Ramos (cell line): ENCODE results near the gene ARMC5.
"Not testable (repeated sequence)": the region's sequence is repeated elsewhere in the genome, so short reads cannot be mapped to it uniquely, and the experiment has no call there.

Experiments
- in situ Hi-C: fragments of 300-500 bp; cut with MboI; formaldehyde crosslinking; loops from one replicate; pipeline ENCODE4 v1.14.3; 2022; ENCODE audit warnings: low sequenced_read_pairs; ENCODE audit not compliant: unreplicated experiment

Gene ARMC5

GRCh38 chr16:31458844-31459686, at the start of gene ARMC5:
TSS of gene ARMC5 (plus strand) at chr16:31459501. CDS start at chr16:31459525, 24 bp downstream.
- in situ Hi-C loops = loop anchor here (10.0 kb wide), 1 partner anchor 416 kb away; the partner anchor contains the start of gene ZNF267

- in situ Hi-C loops = no loop called here
Measured at GRCh38 chr16:31410082-31410481, 49.2 kb upstream of the ARMC5 start.

- in situ Hi-C loops = no loop called here
Measured at GRCh38 chr16:31411024-31411844, 48.1 kb upstream of the ARMC5 start.

GRCh38 chr16:31412750-31413149, 46.6 kb upstream of the ARMC5 start:
- in situ Hi-C loops = no loop called here

GRCh38 chr16:31413381-31413780, 45.9 kb upstream of the ARMC5 start:
- in situ Hi-C loops = no loop called here

- in situ Hi-C loops = no loop called here
Measured at GRCh38 chr16:31413943-31414342, 45.4 kb upstream of the ARMC5 start.

GRCh38 chr16:31414706-31415105, 44.6 kb upstream of the ARMC5 start:
- in situ Hi-C loops = no loop called here

GRCh38 chr16:31416371-31416770, 42.9 kb upstream of the ARMC5 start:
- in situ Hi-C loops = no loop called here

- in situ Hi-C loops = not testable (repeated sequence)
Measured at GRCh38 chr16:31417036-31417435, 42.3 kb upstream of the ARMC5 start.

- in situ Hi-C loops = no loop called here
Measured at GRCh38 chr16:31417916-31418315, 41.4 kb upstream of the ARMC5 start.

- in situ Hi-C loops = no loop called here
Measured at GRCh38 chr16:31420037-31420436, 39.3 kb upstream of the ARMC5 start.

GRCh38 chr16:31421587-31421986, 37.7 kb upstream of the ARMC5 start:
- in situ Hi-C loops = no loop called here

GRCh38 chr16:31423241-31423640, 36.1 kb upstream of the ARMC5 start:
- in situ Hi-C loops = no loop called here

- in situ Hi-C loops = no loop called here
Measured at GRCh38 chr16:31423801-31424200, 35.5 kb upstream of the ARMC5 start.

- in situ Hi-C loops = loop anchor here (25.0 kb wide), 1 partner anchor 440 kb away; the partner anchor contains the start of gene HSD3B7
Measured at GRCh38 chr16:31427441-31428278, 31.6 kb upstream of the ARMC5 start.

- in situ Hi-C loops = loop anchor here (25.0 kb wide), 1 partner anchor 441 kb away; the partner anchor contains the start of gene HSD3B7
Measured at GRCh38 chr16:31428279-31428597, 31.1 kb upstream of the ARMC5 start, which contains the start of gene COX6A2. TSS of gene COX6A2 (minus strand) at chr16:31428360. CDS start at chr16:31428325, 35 bp downstream.

GRCh38 chr16:31428638-31429247, 30.6 kb upstream of the ARMC5 start:
- in situ Hi-C loops = loop anchor here (25.0 kb wide), 1 partner anchor 441 kb away; the partner anchor contains the start of gene HSD3B7

GRCh38 chr16:31429314-31429713, 30.0 kb upstream of the ARMC5 start:
- in situ Hi-C loops = loop anchor here (25.0 kb wide), 1 partner anchor 442 kb away; the partner anchor contains the start of gene HSD3B7

GRCh38 chr16:31429796-31430195, 29.5 kb upstream of the ARMC5 start:
- in situ Hi-C loops = loop anchor here (25.0 kb wide), 1 partner anchor 442 kb away; the partner anchor contains the start of gene HSD3B7
